LNCAP (cell line): ENCODE data around the gene ADAM8.

Experiments
- CTCF ChIP-seq: fragments of 450-650 bp; IDR thresholded peaks from 2 replicates; pipeline ENCODE4 v1.5.1; 2017; ENCODE audit warnings: mild to moderate bottlenecking

Gene ADAM8

GRCh38 chr10:133303206-133303605 is 26.5 kb upstream of the ADAM8 start:
- TF ChIP-seq CTCF, result no peak

- TF ChIP-seq CTCF, result no peak
Observed at GRCh38 chr10:133302230-133302629, 25.6 kb upstream of the ADAM8 start.

- TF ChIP-seq CTCF, result no peak
Observed at GRCh38 chr10:133299738-133300137, 23.1 kb upstream of the ADAM8 start.

- TF ChIP-seq CTCF, result no peak
Observed at GRCh38 chr10:133299224-133299623, 22.6 kb upstream of the ADAM8 start.

- TF ChIP-seq CTCF, result no peak
Observed at GRCh38 chr10:133298466-133298865, 21.8 kb upstream of the ADAM8 start.

GRCh38 chr10:133297504-133297903 is 20.8 kb upstream of the ADAM8 start:
- no peak for TF ChIP-seq CTCF

- TF ChIP-seq CTCF, result no peak
Observed at GRCh38 chr10:133295426-133296320, 19.0 kb upstream of the ADAM8 start.

GRCh38 chr10:133294189-133294588 is 17.5 kb upstream of the ADAM8 start:
- no peak for TF ChIP-seq CTCF
